Skin of body (tissue), 2 donors: ENCODE data around the gene APOL3. TPM values are rescaled to one million over a fixed set of nuclear protein-coding genes. Genes with fewer than 3 reads are reported as not detected.
"Not testable (repeated sequence)": the region's sequence is repeated elsewhere in the genome, so short reads cannot be mapped to it uniquely, and the experiment has no call there.

Source experiments
- DNase-seq: peaks from one replicate; lab custom pipeline; 2025; lab: John Stamatoyannopoulos, UW
- total RNA-seq: library from RNA; depleted of rRNA; stranded (reverse); fragments of >200 nt; gene quantifications from one replicate; pipeline ENCODE4 v1.2.3, GENCODE V29; 2014

APOL3 gene, protein sequence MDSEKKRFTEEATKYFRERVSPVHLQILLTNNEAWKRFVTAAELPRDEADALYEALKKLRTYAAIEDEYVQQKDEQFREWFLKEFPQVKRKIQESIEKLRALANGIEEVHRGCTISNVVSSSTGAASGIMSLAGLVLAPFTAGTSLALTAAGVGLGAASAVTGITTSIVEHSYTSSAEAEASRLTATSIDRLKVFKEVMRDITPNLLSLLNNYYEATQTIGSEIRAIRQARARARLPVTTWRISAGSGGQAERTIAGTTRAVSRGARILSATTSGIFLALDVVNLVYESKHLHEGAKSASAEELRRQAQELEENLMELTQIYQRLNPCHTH
- total RNA-seq = 6.8 TPM

DNA sequence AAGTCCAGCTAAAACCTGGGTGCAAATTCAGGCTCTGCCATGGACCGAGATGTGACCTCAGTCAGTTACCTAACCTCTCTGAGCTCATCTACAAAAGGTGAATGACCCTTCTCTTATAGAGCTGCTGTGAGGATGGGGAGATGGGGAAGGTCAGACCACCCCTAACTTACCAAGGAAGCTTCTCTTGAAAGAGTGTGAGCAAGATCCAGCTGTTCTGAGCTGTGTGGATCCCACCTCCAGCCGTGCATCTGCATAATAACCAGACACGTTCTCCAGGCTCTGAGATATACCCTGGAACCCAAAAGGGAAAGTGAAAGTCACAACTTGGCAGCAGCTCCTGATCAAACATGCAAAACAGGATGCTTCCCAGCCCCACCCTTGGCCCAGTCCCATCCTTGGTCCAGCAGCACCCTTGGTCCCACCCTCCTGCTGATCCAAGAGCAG lies at the start of gene APOL3:
APOL3 (minus strand) TSS at position 257 of the 444 bp plus-strand sequence. CDS start 11,700 bp downstream, outside the sequence.
- DNase-seq = peak; percentile 62

DNA sequence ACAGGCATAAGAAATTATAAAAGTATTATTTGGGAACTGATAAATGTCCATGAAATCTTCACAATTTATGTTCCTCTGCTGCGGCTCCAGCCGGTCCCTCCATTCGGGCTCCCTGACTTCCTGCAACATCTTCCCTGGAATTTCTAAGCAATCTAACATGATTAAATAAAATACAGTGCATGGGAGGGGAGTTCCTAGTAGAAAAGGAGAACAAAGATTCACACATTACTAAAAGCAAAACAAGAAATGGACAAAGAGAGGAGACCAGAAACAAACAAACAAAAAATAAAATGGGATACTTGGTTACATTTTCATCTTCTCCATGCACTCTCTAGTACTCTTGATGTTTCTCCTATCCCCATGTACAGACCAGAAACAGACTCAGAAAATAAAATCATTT lies 49.7 kb upstream of the APOL3 start:
- no peak for DNase-seq

DNA sequence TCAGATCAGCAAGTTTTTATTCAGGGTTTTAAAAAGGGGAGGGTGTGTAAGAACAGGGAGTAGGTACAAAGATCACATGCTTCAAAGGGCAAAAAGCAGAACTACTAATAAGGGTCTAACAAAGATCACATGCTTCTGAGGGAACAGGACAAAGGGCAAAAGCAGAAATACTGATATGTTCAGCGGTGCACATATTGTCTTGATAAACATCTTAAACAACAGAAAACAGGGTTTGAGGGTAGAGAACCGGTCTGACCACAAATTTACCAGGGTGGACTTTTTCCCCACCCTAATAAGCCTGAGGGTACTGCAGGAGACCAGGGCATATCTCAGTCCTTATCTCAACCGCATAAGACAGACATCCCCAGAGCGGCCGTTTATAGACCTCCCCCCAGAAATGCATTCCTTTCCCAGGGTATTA lies 48.9 kb upstream of the APOL3 start:
- DNase-seq = not testable (repeated sequence)

DNA sequence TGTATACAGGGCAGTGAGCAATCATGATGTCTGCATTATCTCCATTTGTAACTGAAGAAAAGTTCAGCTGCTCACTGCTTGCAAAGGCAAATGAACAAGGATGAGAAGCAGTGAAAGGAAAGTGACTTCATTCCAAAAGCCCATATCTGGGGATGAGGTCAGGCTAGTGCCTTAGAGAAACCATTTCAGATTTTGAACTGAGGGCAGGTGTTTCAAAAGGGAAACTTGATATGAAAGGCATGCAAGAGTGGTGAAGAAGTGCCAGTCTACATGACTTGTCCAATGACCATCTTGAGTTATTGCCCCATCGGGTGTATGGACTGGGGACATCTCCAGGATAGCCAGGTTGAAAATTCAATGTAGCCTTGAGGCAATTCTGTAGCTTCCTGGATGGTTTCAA lies 48.4 kb upstream of the APOL3 start:
- no peak for DNase-seq

DNA sequence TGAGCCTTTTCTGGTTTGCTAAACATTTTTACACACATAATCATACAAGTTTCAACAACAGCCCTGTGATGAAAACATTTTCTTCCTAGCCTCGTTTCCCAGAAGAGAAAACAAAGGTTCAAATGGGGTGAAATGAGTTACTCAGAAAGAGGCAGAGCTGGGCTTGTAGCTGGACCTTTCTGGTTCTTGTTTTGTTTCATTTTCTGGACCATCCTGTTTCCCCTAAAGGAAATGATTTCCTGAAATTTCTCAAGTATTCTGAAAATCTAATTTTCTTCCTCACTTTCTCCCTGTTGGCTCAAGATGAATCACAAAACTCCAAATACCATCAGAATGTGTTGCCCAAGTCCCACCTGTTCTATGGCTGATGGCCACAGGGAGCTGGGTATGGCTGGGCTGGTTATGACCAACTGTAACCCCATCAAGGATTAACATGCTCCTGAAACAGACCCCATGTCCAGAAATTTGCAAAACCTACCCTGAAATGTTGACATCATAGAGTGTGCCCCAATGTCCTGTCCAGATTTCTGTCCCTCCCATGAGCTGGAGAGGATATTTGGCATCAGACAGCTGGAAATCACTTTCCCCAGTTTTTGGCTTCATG lies 47.7 kb upstream of the APOL3 start:
- DNase-seq = no peak

DNA sequence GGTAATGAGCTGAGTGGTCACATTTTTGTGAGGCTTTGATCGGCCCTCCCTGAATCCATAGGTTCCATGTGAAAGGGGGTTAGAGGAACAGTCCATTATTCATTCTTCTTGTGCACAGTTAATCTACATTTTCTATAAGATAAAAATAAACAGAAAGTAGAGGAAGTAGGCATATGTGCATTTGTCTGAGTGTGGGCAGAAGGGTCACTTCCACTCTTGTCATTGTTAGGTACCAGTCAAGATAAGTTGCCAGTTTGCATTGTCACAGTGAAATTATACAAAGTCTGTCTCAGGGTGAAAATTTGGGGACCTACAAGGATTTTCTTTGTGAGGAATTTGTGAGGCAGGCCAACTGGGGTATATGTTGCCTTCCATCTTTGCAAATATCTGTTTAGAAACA lies 45.7 kb upstream of the APOL3 start:
- no peak for DNase-seq

DNA sequence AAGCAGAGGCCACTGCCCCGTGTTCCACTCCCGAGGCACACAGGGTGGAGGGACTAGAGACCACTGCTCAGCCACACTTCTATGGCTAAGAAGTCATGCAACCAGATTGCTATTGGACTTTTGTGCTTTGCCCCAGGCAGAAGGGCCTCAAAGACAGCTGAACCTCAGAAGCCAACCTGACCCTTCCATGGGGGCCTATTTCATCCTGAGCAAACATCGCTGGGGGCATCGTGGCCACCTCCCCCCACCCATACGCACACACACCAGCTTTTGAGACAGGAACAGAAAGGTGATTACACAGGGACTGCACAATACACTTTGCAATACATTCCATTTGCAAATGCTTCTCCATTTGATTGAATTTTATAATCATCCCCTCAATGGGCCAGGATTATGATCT lies 45.0 kb upstream of the APOL3 start:
- not testable (repeated sequence) for DNase-seq

DNA sequence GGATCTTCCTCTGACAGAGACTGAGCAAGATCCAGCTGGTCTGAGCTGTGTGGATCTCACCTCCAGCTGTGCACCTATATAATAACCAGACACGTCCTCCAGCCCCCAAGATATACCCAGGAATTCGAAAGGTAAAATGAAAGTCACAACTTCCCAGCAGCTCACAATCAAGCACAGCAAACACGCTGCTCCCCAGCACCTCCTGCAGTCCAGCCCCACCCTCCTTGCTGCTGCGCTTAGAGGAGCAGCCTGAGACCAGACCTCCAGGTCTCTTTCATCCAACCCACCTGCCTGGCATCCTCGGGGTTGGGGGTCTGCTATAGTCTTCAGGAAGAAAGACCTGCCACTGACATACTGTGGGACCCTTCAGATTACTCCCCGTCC lies 44.1 kb upstream of the APOL3 start:
- DNase-seq = no peak

DNA sequence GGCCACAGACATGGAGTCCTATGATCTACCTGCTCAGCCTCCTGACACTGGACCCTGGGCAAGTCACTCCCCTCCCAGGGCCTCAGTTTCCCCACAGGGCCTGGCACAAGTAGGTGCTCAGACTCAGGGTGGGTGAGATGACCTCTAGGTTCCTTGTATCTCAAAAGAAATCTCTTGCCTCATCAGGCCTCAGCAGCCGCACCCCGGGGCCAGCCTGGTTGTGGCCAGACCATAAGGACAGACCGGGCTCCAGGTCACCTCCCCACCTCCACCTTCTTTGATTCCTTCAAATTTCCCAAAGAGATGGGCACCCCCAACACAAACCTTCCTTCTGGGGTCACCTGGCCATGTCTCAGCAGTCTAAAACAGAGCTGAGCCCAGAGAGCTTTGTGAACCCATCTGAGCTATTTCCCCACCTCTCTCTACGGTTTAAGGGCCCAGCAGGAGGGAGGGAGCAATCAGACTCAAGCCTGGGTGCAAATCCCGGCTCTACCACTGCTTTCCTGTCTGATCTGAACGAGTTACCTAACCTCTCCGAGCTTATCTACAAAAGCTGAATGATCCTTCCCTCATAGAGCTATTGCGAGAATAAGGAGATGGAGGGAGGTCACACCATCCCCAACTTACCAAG lies 43.6 kb upstream of the APOL3 start:
- no peak for DNase-seq

DNA sequence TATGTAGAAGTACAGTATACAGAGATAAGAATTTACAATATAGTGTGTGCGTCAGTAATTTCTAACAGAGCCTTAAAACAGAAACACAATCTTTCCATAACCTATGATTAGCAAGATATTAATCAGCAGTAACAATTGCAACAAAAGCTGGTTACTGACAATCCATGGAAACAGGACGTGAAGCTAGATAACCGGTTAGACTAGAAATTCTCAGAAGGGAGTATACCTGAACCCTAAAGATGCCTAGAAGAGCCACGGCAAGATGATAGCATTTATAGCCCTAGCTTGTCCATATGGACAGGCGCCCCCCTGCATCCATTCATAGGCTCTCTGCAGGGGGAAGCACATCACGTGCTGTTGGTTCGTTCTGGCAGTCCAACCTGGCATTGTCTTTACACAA lies 42.9 kb upstream of the APOL3 start:
- not testable (repeated sequence) for DNase-seq

DNA sequence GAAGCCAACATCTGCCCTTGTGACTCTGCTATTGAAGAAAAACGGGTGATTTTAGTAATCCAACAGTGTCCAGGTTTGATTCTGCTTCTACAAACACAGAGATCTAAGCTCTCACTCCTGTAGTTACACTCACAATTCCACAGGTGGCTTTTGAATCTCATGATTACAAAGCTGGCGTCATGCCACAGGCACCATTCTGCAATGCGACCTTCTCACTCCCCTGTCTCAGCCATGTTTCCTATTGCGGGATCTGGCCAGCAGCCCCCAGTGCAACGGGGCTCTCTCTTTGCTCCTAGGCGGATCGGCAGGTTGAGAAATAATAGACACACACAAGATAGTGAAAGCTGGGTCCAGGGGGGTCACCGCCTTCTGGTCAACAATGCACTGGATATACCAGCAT lies 42.4 kb upstream of the APOL3 start:
- DNase-seq = not testable (repeated sequence)

DNA sequence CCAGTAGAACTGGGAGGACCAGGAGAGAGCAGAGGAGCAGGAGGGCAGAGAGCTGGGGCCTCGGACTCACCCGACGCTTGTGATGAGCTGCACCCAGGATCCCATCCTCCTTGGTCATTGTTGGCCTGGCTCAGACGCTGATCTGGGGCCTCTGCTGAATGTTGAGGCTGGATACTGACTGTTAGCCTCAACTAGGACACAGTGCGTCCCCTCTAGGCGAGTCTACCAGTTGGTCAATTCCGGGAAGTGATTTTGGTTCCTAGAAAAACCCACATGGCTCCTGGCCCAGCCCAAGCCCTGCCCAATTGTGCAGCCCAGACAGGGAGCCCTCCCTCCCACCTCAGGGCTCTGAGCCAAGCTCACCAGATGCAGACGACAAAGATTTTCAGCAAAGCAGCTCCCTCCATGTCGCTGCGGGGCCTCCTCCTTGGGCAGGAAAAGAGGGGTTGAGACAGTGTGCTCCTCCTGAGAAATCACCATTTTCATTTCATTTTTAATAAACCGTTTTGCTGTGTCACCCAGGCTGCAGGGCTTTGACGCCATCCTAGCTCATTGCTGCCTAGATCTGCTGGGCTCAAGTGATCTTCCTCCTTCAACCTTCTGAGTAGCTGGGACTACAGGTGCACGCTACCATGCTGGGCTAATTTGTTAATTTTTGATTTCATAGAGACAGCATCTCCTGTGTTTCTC lies 41.2 kb upstream of the APOL3 start, which contains the start of gene APOL4:
APOL4 (minus strand) TSS at position 180 of the 690 bp plus-strand sequence; CDS start at position 105, 75 bp downstream.
- DNase-seq = peak; percentile 69

DNA sequence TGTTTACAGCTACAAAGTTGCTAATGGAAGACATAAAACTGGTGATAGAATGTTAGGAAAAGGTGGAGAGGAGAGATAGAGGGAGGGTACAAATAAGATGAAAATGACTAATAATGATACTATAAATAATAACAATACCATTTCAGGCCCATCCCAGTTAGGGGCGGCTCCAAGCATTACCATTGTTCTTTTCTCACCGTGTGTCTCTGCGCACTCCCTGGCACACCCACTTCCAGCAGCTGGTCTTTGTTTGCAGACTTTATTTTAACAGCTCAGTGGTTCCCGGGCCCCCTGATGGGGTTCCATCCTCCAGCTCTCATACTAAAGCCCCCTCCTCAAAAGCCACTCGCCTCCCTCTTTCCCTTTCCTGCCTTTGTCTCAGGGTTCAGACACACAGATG lies 40.5 kb upstream of the APOL3 start:
- not testable (repeated sequence) for DNase-seq

DNA sequence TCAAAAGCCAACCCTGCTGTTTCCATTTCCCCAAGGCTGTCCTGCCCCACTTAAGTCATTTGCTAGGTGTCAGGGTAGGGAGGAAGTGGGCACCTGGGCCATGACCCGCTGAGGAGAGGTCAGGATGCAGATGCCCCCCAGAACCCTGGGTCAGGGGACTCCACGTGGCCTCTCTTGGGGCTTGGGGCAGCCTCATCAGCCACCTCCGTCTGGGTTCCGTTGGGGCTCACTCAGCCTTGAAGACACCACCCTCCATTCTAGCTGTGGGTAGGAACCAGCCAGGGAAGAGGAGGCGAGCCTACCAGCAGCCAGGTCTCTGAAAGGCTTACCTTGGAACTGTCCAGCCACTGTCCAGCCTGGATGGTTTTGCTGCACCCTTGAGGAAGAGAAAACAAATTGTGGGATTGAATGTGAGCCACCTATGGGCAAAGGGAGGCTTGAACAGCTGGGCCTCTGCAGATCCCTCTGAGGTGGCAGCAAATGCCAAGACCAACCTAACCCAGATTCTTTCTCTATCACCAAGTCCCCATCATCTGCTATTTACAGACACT lies 38.5 kb upstream of the APOL3 start:
- no peak for DNase-seq

DNA sequence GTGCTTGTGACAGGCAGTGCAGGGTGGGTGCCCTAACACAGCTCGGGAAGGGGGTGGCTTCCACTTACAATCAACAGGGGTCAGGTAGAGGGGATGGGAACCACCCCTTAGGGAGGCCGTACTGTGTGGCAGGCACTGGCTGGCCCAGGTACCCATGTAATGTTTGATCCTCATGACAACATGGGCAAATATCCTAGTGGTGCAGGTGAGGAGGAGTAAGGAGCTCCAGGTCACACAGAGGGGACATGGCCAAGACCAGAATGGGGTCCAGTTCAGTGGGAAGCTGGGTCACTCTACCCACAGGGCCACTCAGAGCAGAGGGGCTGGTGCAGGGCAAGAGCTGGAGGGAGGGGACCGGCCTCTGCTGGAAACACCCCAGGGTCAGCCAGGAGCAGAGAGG lies 38.0 kb upstream of the APOL3 start:
- no peak for DNase-seq

DNA sequence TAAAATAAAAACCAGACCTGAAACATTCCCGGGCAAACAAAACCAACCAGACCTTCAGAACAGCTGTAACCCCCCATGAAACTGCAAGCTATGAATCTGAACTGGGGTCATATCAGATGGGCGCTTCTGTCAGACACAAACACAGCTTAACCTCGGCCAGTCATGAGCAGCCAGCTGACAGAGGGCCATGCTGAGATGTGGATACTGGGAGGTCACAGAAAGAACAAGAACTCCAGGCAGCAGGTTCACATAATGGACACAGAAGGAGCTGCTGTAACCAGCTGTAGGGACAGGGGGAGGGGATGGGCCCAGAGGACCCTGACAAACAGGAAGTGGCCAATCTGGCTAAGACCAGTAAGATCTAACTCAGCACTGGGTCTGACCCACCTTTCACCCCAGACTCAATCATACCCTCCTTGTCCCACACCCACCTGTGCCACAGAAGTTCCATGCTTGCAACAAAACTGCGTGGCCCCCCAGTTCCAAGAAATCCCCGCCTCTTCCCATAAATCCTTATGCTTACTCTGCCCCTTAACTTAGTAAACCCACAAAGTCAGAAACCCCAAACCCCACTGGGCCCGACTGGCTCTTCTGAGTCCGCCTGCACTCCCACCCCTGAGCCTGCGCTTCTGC lies 37.1 kb upstream of the APOL3 start:
- DNase-seq = peak; percentile 28

DNA sequence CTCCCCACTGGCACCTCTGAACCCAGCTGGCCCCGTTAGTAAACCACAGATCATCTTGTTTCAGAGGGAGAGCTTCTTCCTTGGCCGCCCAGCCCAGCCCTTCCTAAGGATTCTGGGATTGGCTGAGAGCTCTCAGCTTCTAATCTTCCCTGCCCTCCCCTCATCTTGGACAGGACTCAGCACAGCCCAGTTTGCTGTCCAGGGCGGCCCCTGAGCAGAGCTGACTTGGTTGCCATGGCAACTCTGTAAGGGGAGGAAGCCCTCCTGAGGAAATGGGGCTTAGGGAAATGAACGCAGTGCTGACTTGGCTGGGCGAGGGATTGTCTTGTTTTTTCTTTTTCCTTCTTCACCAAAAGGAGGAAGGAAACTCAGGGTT lies 36.5 kb upstream of the APOL3 start:
- peak; percentile 37 for DNase-seq

DNA sequence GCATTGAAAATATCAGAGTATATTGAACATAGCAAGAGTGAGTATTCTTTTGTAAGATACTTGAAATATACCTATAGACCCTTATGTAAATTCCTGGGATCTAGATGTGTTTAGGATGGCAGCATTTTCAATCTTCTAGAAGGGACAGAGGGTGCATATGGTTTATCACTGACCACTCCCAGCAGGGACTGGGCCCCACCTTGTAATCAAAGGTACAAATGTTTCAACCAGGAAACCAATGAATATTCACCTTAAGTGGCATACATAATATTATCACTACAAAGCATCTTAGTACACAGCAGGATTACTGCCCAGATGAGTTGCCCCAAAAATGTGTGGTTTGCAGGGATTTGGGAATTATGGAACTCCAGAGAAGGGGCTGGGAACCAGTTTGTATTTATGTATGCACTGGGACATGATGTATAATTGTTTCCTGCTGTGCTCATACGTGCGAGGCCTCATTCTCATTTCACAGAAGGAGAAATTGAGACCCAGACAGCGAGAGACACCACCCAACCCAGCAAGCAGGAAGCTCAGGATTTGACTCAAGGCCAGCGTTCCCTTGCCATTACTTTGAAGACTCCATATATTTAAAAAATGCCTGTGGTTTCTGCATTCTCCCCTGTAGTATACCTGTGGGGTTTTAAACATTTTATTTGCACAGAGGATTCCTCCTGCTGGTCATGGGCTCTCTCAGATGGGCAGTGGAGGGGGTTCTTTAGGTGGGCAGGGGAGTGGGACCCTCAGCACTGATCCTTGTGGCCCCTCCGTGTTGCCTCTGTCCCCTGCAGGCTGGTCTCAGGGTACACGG lies 35.9 kb upstream of the APOL3 start:
- DNase-seq = no peak

DNA sequence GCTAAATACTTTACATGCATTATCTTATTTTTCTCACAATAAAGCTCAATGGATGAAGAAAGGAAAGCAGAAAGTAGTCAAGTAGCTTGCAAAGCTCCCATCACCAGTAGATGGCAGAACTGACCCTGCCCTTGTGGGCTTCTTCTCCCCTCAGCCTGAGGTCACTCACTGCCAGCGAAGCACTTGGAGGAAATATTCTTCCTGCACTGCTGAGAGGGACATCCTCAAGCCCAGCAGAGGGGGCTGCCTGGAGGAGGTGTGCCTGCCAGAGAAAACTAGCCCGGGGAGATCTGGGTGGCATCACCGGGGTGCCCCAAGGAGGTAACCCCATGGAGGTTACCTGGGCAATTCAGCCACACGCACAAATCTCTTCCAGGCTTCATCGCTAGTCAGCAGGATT lies 34.4 kb upstream of the APOL3 start:
- no peak for DNase-seq

DNA sequence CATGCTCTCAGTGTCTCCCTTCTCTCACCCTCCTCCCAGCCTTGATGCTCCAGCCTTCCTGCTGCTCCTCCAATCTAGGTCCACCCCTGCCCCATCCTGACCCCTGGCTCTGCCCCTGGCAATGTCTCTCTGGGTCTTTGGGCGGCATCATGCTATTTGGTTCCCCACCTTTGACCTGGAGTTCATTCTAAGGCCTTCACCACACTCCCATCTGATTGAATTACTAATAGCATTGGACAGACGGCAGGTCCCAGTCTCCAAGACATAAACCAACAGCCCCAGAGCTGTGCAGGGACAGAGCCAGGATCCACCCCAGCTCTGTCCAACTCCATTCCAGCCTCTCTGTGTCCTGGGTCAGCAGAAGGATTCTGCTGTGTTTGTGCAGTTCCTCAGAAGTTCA lies 33.8 kb upstream of the APOL3 start:
- no peak for DNase-seq
